ENCODE data around the gene NEGR1.

- no peak for TF ChIP-seq CTCF (IDR thresholded peaks at IDR 0.05; ENCODE audit: extremely low read depth in 1 of 2, insufficient read depth in 1 of 2, low read depth in 1 of 2, low read length in 2 of 2)
- TF ChIP-seq GATA2 (IDR thresholded peaks at IDR 0.05; ENCODE audit: insufficient read depth, insufficient read length, low read depth, low read length) = no peak
Measured at GRCh38 chr1:71623888-71624287, 658.5 kb downstream of the NEGR1 start.
